GM13976 (cell line): Measurements from ENCODE around the gene ENO3.

Experiments
- DNase-seq: peaks from one replicate; pipeline ENCODE4 v3.0.0; 2012; ENCODE audit warnings: low spot score
- CTCF ChIP-seq: IDR thresholded peaks from 2 replicates; pipeline ENCODE4 v1.5.1; 2012; ENCODE audit warnings: borderline replicate concordance, mild to moderate bottlenecking; ENCODE audit not compliant: insufficient read depth; ENCODE audit errors: extremely low read depth, missing control alignments, control extremely low read depth
- in situ Hi-C: fragments of 300-500 bp; cut with MboI; formaldehyde crosslinking; loops from one replicate; pipeline ENCODE4 v1.12.0; 2022; ENCODE audit warnings: low sequenced_read_pairs, mixed read lengths, inconsistent platforms; ENCODE audit not compliant: unreplicated experiment

Gene ENO3

GRCh38 chr17:4998027-4998731, 47.3 kb downstream of the ENO3 start:
- peak; percentile 64 for DNase-seq
- in situ Hi-C loops: no loop called here
- no peak for TF ChIP-seq CTCF

GRCh38 chr17:4998732-4999429, 48.0 kb downstream of the ENO3 start:
- TF ChIP-seq CTCF: no peak
- in situ Hi-C loops: no loop called here
- DNase-seq: peak; percentile 78

- TF ChIP-seq CTCF: no peak
- no peak for DNase-seq
- in situ Hi-C loops: no loop called here
Measured at GRCh38 chr17:4999430-5000093, 48.6 kb downstream of the ENO3 start.

- TF ChIP-seq CTCF: no peak
- no peak for DNase-seq
- in situ Hi-C loops: no loop called here
Measured at GRCh38 chr17:5000237-5000639, 49.3 kb downstream of the ENO3 start.

- in situ Hi-C loops: no loop called here
- no peak for DNase-seq
- no peak for TF ChIP-seq CTCF
Measured at GRCh38 chr17:5002121-5002788, 51.3 kb downstream of the ENO3 start.

- no peak for TF ChIP-seq CTCF
- in situ Hi-C loops: no loop called here
- DNase-seq: no peak
Measured at GRCh38 chr17:5003214-5003867, 52.4 kb downstream of the ENO3 start.
